GM21515 (cell line): ENCODE results near the gene ITGB4.
A peak's percentile ranks its signal among the peaks of the same experiment; 100 is the strongest.
"Not testable (repeated sequence)": the region's sequence is repeated elsewhere in the genome, so short reads cannot be mapped to it uniquely, and the experiment has no call there.

Experiments used
- ATAC-seq: cut with Tn5 transposase; IDR thresholded peaks from one replicate; pipeline ENCODE4 v1.9.1; 2021; ENCODE audit not compliant: unreplicated experiment

ITGB4 gene

GRCh38 chr17:75752802-75753513 is 31.7 kb downstream of the ITGB4 start:
- no peak for ATAC-seq

- ATAC-seq = peak; percentile 53
These were observed 32.5 kb downstream of the ITGB4 start for GRCh38 chr17:75753514-75754377.

GRCh38 chr17:75754378-75755204 is 33.3 kb downstream of the ITGB4 start:
- no peak for ATAC-seq

GRCh38 chr17:75755205-75755901 is 34.1 kb downstream of the ITGB4 start:
- ATAC-seq = no peak

- no peak for ATAC-seq
These were observed 34.7 kb downstream of the ITGB4 start for GRCh38 chr17:75755990-75756389.

GRCh38 chr17:75756451-75757085 is 35.3 kb downstream of the ITGB4 start:
- no peak for ATAC-seq

GRCh38 chr17:75757086-75757681 is 35.9 kb downstream of the ITGB4 start:
- no peak for ATAC-seq

- no peak for ATAC-seq
These were observed 37.1 kb downstream of the ITGB4 start for GRCh38 chr17:75758131-75758905.

- no peak for ATAC-seq
These were observed 38.2 kb downstream of the ITGB4 start for GRCh38 chr17:75759457-75759856.

- ATAC-seq = not testable (repeated sequence)
These were observed 38.9 kb downstream of the ITGB4 start for GRCh38 chr17:75759978-75760640.

- ATAC-seq = no peak
These were observed 41.4 kb downstream of the ITGB4 start for GRCh38 chr17:75762513-75763268.

GRCh38 chr17:75763269-75763607 is 42.0 kb downstream of the ITGB4 start:
- ATAC-seq = no peak

- ATAC-seq = no peak
These were observed 42.6 kb downstream of the ITGB4 start for GRCh38 chr17:75763613-75764416.

GRCh38 chr17:75764417-75764710 is 43.1 kb downstream of the ITGB4 start:
- ATAC-seq = no peak

GRCh38 chr17:75764711-75765421 is 43.6 kb downstream of the ITGB4 start, which contains the start of gene GALK1:
TSS of gene GALK1 (minus strand) at chr17:75765192. CDS start at chr17:75765136, 56 bp downstream.
- ATAC-seq = no peak

GRCh38 chr17:75765981-75766380 is 44.7 kb downstream of the ITGB4 start:
- ATAC-seq = no peak

GRCh38 chr17:75767881-75768280 is 46.6 kb downstream of the ITGB4 start:
- no peak for ATAC-seq
